GM12892 (cell line): ENCODE results near the gene EEPD1. TPM values are rescaled to one million over a fixed set of nuclear protein-coding genes. Genes with fewer than 3 reads are reported as not detected.
"Not testable (repeated sequence)": the region's sequence is repeated elsewhere in the genome, so short reads cannot be mapped to it uniquely, and the experiment has no call there.

Experiments
- DNase-seq: peaks from one replicate; pipeline ENCODE4 v3.0.0; 2011; ENCODE audit not compliant: insufficient read length
- FAIRE-seq: peaks from 2 replicates; lab custom pipeline; 2011; peaks lifted over from hg19 to GRCh38; lab: Jason Lieb, UNC
- POLR2A ChIP-seq: IDR thresholded peaks from 2 replicates; pipeline ENCODE4 v1.6.1; 2011; ENCODE audit warnings: low read depth, low read length, control low read depth
- POLR2AphosphoS5 ChIP-seq: IDR thresholded peaks from 2 replicates; pipeline ENCODE4 v1.6.1; 2011; ENCODE audit warnings: low read depth, low read length, control low read depth
- TAF1 ChIP-seq: IDR thresholded peaks from 2 replicates; pipeline ENCODE4 v1.6.1; 2011; ENCODE audit warnings: low read depth, mild to moderate bottlenecking, control low read depth, low read length, borderline replicate concordance
- polyA plus RNA-seq: library from polyadenylated mRNA; unstranded; fragments of >200 nt; gene quantifications from one replicate; pipeline ENCODE4 v1.2.1, GENCODE V29; 2012; ENCODE audit warnings: missing spikeins, inconsistent platforms; ENCODE audit not compliant: missing spikeins

Gene EEPD1
- polyA plus RNA-seq = 2.7 TPM

GRCh38 chr7:36152756-36153570 is at the start of gene EEPD1:
Gene EEPD1, plus strand, starts transcription at chr7:36153254. Its CDS starts 1,071 bp downstream, at chr7:36154325.
- TF ChIP-seq POLR2AphosphoS5 (no peak), TAF1 (no peak)
- DNase-seq = peak; percentile 85

GRCh38 chr7:36103837-36104561 is 49.1 kb upstream of the EEPD1 start:
- FAIRE-seq = no peak
- no peak for DNase-seq
- TF ChIP-seq TAF1 (no peak), POLR2A (no peak), POLR2AphosphoS5 (no peak)

More at GRCh38 chr7:36152756-36153570, at the start of gene EEPD1:
- FAIRE-seq = peak; percentile 95

DNA sequence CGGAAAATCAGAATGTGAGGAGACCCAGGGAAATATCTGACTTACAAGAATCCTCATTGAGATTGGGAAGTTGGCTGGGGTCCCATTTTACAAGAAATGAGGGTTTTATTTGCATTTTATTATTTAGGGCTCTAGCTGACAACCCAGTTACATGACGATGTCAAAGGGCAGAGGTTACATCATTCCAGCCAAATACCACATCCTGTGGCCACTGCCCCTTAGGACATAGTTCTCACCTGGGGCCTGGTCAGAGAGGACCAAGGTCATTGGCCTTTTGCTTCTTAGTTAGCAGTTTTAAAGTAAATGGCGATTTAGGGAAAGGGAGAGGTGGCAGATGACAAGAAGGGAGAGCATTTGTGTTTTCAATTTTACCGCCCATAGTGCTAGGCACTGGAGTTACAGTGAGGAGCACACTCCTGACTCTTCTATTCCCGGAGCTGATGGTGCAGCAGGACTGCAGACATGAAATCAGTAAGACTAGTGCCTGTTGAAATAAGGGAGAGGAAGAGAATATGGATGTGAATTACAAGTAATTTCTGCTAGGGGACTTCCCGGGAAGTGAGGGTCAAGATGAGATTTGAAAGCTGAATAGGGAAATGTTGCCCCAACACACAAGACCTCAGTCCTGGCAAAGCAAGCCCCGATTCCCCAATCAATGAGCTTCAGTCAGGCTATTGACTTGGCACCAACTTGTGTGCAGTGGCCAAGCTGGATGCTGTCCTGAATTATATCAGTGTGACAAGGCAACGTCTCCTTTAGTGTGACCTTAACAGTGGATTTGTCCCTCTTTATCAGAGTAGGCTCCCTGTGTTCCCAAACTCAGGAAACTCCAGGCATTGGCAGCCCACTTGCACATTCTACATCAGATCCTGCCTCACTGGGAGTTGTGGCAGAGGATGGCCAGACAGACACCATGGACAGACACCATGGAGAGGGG is 45.8 kb upstream of the EEPD1 start:
- FAIRE-seq = peak; percentile 17
- DNase-seq = not testable (repeated sequence)

- DNase-seq = no peak
- no peak for FAIRE-seq
- no peak for TF ChIP-seq TAF1
- no peak for TF ChIP-seq POLR2AphosphoS5
- TF ChIP-seq POLR2A = no peak
Measured at GRCh38 chr7:36107926-36108631, 45.0 kb upstream of the EEPD1 start.

DNA sequence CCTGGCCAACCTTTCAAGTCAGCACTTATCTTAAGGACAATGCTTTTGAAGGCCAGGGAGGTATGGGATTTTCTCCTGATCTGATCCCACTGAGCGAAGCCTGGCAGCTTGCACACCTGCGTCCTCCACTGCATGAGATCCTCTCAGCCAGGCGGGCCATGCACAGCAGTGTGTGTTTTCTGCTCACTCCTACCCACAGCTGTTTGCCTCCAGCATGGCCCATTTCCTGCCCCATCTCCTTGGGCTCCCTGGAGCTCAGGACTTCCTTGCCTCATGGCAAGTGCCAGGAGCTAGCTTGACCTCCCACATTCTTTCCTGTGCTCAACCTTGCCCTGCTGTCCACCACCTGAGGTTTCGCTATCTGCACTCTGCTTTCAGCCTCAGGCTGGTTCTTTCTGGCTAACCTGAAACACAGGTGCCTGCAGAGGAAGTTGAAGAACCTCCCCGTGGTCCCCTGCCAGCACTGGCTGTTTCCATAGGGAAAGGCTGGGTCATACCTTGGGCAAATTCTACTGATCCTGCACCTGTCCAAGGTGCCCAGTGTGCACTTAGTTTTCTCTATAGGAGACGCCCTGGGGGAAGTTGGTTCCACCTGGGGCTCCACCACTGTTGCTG is 43.9 kb upstream of the EEPD1 start:
- DNase-seq = no peak
- no peak for FAIRE-seq
- TF ChIP-seq POLR2A (no peak), POLR2AphosphoS5 (no peak), TAF1 (no peak)

- DNase-seq (no peak), FAIRE-seq (no peak)
Measured at GRCh38 chr7:36110584-36110983, 42.5 kb upstream of the EEPD1 start.

DNA sequence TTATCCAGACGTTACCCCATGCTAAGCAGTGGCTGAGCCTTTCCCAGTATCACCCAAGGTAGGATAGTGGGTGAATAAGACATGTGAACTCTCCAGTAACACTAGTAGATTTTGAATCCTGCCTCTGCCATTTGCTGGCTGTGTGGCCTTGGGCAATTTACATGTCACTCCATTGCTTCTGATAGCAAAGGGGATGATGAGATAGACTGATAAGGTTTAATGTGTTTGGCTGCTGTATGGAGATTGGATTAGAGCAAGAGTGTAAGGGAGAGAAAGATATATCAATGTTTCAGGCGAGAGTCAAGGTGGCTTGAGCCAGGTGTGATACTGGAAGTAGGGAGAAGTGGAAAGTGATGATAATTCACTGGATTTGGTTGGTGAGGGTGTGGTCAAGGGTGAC is 40.1 kb upstream of the EEPD1 start:
- DNase-seq (no peak), FAIRE-seq (no peak)
- no peak for TF ChIP-seq TAF1
- TF ChIP-seq POLR2A = no peak
- TF ChIP-seq POLR2AphosphoS5 = no peak

More at GRCh38 chr7:36110584-36110983, 42.5 kb upstream of the EEPD1 start:
- TF ChIP-seq POLR2AphosphoS5 = no peak
- TF ChIP-seq POLR2A = no peak
- no peak for TF ChIP-seq TAF1

- FAIRE-seq = no peak
- no peak for DNase-seq
- TF ChIP-seq POLR2AphosphoS5 (no peak), TAF1 (no peak), POLR2A (no peak)
Measured at GRCh38 chr7:36114355-36114754, 38.7 kb upstream of the EEPD1 start.

DNA sequence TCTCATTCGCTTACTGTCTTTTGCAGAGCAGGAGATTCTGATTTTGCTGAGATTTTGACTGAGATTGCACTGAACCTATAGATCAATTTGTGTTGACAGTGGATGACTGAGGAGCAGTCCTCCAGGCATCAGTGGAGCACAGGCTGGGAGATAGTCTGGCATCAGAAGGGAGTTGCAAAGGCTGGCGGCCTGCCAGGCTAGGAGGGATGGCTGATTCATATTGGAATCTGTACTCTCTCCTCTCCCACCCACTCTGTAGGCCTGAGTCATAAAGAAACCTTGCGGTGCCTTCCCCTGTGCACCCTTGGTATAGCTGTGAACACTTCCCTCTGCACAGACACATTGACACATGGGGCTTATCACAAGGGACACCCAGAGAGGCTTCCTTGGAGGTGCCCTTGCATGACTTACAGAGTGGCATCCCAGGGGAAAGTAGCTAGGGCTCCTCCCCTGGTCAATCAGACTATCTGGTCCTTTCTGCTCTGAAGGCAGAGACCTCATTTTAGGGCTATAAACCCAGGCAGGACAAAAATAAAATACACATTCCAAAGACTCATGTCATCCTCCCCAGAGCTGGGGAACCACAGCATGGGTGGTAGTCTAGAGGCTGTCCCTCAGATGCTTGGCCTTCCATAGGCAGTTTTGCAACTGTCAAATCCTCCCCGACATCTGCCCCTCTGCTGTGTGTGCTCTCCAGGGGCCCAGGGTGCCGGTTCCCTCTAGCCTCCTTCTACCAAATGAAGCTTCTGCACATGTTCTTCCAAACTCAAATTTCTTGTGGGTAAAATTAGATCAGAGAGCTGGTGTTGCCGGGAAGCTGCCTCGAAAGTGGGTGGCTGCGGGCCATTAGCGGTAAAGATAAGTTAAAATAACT is 37.4 kb upstream of the EEPD1 start:
- DNase-seq (peak; percentile 45), FAIRE-seq (peak; percentile 82)
- TF ChIP-seq POLR2AphosphoS5 (peak; percentile 55; the same call in 1 of the 2 replicates), TAF1 (no peak)
